GM18499 (cell line): ENCODE measurements around the gene KPNA5.
"Not testable (repeated sequence)": the region's sequence is repeated elsewhere in the genome, so short reads cannot be mapped to it uniquely, and the experiment has no call there.

Experiments used
- ATAC-seq: cut with Tn5 transposase; IDR thresholded peaks from one replicate; pipeline ENCODE4 v1.9.1; 2021; ENCODE audit warnings: moderate number of reproducible peaks; ENCODE audit not compliant: insufficient read depth, unreplicated experiment

Gene KPNA5

DNA sequence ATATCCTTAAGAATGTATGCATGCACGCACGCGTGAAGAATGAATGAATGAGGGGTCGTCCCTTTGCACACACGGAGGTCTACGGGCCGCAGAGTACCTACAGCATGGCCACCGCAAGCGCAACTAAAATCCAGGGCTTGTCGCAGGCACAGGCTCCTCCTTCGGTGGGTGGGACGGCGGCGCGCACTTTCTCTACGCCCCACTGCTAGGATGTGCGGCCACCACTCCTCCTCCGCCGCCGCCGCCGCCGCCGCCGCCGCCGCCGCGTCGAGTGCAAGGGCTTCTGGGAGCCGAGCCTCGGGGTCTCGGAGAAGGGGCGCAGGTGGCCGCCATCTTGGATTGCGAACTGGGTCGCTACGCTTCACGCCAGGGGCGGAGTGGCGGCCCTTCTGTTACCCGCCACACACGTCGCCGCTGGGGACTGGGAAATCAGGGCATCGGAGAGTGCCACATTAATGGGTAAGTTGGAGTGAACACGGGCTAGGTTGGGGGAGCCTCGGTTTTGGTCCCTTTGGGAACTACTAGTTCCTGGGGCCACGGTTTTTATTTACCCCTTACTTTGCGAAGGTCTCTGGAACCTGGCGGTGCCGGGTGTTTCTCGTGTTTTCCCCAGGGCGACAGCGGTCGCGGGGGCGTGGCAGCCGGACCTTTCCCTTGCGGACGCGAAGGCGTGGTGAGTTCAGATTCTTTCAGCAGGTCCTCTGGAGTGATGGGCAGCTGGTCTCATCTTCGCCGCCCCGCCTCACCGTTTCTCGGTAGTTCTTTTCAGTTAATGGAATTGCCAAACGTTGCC lies at the start of gene KPNA5:
Gene KPNA5 (plus strand): TSS at position 332 of the 793 bp plus-strand sequence. CDS start 124 bp downstream, at position 456.
- ATAC-seq = peak; percentile 90

DNA sequence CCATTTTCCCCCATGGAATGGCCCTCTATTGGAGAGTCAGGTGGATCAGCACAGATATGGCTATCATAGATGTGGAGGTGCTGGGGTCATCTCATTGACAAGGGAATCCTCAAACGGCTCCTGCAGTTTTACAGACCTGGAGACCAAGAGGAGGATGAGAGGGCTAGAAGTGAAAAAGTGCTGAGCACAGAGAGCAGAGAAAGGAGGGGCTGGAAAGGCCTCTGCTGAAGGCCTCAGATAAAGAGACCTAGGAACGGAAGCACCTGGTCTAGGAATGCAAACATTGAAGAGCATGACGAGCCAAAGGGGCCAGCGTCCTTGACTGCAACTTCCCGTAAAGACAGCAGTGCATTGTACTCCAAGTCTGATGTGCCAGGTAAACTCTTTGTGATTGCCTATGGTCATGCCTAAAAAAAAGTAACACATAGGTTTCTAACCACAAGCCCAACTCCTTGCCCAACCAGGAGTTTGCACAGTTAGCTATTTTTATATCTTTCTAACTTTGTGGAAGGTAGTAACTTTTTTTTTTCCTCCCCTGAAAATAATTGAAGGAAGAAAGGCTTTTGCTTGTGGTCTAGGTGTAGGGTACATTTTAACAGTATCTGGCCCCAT lies 49.5 kb upstream of the KPNA5 start:
- ATAC-seq = peak; percentile 72

DNA sequence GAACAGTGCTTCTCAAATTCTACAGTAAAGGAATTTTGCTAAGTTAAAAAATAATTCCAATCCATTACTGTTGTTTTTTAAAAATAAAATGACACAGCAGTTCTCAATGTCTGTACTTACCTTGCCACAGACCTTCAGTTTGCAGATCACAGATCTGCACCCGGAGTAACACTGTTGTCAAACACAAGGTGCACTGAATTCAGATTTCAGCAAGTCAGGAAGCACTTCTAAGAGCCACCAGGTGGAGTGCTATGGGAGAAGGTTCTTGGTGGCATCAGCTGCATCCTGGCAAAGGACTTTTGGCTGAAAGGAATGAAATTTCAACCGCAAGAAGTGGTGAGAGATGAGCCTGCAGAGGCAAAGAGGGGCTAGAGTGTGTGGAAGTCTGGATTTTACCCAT lies 47.3 kb upstream of the KPNA5 start:
- ATAC-seq = no peak

DNA sequence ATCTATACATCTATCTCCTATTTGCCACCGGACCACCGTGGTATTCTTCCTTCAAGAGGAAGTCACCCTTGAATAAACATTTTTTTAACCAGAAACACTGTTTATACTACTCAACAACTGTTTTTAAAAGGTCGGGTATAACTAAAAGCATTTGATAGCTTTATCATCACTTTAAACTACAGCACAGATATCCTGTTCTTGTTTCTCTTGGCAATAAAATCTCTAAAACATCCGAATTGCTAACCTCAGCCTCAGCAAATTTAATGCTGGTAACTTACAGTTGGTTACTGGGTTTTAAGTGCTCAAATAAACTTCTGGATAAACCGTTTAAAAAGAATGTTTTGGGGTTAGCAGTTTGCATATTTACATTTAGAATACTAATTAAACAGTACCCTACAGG lies 32.9 kb upstream of the KPNA5 start:
- no peak for ATAC-seq

DNA sequence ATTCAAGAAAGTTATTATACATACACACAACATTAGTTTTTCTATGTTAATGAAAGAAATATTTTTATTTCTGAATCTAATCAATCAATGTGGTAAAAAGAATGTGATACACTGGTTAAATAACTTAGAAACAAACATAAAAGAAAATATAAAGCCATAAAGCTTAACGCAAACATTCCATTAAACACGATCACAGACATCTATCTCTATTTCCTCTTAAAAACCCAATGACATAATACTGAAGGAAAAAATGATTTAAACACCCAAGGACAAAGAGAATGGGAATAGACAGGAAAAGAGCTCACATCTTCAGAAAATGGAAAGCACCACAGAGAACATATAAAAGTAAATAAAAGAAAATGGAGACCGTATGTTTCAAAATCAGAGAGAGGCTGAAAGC lies 31.9 kb upstream of the KPNA5 start:
- ATAC-seq = no peak

DNA sequence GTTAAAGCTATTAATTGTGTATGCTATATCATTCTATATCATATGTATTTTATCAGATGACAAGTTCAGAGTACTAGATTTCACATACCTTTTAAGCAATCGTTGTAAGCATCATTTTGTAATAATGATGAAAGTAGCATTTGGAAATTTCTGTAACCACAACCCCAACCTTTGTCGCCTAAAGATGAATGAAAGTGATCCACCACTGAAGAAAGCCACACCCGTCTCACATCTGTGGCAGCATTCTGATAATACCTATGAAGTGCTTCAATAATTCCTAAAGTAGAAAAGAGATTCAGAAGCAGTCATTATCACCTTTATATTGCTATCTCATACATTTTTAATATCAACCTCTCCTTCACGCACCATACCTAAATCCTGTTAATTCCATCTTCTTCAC lies 29.1 kb upstream of the KPNA5 start:
- ATAC-seq = no peak

DNA sequence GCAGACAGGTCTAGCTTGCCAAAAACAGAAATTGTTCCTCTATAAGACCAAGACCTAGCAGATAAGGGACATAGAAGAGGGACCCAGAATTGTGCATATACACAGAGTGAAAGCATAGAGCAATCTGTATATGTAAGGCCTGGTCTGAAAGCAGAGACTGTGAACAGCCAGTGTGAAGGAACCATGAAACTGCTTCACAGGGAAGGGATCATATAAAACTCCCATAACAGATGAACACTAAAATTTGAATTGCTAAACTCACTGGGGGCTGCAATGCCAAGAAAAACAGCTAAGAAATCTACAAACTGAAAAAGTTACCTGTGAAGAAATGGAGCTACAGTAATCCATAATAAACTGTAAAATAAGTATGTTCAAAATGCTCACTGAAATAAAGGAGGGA lies 19.4 kb upstream of the KPNA5 start:
- ATAC-seq = no peak

DNA sequence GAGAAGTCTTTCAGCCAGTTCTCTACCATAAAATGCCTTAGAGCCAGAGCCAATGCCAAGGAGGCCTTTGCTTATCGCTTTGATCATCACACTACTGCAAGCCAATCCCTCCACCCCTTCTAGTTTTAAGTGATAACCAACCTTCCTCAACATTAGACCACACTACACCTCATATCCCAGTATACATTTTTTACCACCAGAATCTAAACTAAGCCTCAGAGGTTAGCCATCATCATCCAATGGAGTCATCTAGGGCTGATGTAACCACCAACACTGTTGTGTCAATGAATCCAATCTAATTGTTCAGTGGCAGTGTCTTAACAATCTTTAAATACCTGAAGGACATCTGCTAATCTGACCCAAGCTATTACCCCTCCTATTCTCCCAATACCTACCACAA lies 18.8 kb upstream of the KPNA5 start:
- ATAC-seq = no peak

DNA sequence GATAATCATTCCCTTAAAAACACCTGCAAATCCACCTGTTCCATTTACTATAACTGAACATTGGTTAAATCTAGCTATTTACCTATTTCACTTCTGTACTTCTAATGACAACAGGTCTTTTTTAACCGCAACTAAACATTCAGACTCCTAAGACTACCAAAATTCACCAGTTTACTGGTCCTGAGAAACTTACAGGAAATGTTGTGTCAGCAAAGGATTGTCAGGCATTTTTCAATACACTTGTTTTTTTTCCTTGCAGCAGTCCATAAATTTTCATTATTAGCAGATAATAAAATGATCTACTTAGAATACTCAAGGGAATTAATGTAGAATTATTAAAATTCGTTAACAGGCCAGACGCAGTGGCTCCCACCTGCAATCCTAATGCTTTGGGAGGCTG lies 17.7 kb upstream of the KPNA5 start:
- no peak for ATAC-seq

DNA sequence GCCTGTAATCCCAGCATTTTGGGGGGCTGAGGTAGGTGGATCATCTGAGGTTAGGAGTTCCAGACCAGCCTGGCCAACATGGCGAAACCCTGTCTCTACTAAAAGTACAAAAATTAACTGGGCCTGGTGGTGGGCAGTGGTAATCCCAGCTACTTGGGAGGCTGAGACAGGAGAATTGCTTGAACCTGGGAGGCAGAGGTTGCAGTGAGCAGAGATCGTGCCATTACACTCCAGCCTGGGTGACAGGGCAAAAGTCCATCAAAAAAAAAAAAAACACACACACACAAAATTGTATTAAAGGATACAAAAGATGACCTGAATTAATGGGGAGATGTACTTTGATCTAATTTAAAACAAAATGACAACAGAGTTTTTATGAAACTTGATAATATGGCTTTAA lies 16.8 kb upstream of the KPNA5 start:
- not testable (repeated sequence) for ATAC-seq

DNA sequence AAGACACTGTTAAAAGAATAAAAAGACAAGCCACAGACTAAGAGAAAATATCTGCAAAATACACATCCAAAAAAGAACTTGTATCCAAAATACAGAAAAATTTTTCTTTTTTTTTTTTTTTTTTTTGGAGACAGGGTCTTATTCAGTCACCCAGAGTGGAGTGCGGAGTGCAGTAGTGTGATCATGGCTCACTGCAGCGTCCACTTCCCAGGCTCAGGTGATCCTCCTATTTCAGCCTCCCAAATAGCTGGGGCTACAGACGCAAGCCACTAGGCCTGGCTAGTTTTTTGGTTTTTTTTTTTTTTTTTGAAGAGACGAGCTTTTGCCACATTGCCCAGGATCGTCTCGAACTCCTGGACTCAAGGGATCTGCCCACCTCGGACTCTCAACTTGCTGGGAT lies 15.5 kb upstream of the KPNA5 start:
- no peak for ATAC-seq

DNA sequence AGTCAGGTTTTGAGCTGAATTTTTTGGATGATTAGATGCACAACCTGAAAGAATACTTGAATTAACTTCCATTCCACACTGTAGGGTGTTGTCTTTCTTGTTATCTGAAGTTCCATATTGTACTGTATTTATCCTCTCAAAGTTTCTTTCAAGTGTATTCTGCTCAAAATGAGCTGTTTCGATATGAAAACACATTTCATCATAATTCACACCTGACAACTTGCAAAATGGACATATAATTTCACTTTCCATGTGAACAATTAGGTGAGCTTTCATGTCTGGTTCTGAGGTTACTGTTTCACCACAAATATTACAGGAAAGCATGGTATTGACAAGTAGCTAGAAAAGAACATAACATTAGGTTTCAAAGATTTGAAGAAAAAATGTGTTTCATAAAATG lies 14.1 kb upstream of the KPNA5 start:
- ATAC-seq = peak; percentile 54

DNA sequence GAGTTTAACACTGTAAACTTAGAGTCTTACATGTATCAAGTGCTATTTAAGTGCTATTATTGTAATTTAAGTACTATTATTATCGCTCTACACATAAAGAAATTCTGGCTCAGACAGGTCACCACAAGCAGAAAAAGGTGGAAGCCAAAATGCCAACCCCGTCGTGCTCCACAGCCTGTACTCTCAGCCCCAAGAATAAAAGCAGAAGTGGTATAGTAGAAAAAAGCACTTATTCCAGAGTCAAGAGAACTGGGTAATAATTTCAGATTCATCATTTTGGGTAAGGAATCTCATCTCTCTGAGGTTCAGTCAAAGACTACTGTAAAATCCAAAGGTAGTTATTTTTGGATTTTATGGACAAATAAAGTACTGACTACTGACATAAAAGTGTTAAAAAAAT lies 13.4 kb upstream of the KPNA5 start:
- no peak for ATAC-seq

DNA sequence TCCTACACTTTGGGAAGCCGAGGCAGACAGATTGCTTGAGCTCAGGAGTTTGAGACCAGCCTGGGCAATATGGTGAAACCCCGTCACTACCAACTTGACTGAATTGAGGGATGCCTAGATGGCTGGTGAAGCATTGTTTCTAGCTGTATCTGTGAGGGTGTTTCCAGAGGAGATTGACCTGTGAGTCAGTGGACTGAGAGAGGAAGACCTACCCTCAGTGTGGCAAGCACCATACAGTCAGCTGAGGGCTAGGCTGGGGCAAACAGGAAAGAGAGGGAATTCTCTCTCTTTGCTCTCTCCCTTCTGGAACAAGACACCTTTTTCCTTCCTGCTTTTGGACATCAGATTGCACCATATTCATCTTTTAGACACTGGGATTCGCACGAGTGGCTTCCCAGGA lies 8.7 kb upstream of the KPNA5 start:
- ATAC-seq = no peak

DNA sequence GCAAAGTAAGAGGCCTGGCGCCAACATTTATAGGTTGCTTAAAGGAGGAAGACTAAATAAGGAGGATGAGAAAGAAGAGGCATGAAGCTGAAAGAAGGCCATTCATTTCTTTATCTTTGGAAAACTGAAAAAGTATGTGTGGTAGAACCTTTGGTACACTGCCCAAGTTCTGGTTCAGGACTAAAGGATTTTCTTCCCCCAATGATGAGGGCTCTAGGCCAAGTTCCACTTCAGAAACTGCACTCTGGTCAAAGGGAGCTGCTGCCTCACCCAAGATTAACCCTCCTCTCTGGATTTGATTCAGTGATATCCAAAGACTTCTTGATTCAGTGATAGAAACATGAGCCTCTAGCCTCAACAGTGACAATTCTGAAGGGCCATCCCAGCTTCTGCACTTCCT lies 5.0 kb upstream of the KPNA5 start:
- no peak for ATAC-seq

DNA sequence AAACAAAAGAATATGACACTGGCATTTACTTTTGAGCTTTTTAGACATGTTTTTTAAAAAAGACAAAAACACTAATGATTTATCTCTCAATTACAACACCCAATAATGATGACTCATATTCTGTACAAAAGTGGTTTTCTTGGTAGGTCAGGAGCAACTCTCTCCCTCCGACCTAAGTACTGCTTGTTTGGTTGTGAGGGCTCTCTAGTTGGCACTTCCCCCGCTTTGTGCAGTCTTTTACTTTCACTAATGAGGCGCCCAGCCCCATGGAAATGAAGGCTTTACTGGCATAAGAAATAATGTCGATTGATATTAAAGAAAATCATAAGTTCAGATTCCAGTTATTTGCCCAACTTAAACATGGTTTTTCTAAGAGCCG lies 1.3 kb downstream of the KPNA5 start:
- peak; percentile 26 for ATAC-seq

DNA sequence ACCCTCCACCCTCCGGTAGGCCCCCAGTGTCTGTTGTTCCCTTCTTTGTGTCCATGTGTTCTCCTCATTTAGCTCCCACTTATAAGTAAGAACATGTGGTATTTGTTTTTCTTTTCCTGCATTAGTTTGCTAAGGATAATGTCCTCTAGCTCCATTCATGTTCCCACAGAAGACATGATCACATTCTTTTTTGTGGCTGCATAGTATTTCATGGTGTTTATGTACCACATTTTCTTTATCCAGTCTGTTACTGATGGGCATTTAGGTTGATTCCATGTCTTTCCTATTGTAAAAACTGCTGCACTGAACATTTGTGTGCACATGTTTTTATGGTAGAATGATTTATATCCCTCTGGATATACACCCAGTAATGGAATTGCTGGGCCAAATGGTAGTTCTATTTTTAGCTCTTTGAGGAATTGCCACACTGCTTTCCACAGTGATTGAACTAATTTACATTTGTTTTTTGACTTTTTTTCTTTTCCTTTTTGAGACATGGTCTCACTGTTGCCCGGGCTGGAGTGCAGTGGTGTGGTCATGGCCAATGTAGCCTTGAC lies 4.5 kb downstream of the KPNA5 start:
- ATAC-seq = no peak

DNA sequence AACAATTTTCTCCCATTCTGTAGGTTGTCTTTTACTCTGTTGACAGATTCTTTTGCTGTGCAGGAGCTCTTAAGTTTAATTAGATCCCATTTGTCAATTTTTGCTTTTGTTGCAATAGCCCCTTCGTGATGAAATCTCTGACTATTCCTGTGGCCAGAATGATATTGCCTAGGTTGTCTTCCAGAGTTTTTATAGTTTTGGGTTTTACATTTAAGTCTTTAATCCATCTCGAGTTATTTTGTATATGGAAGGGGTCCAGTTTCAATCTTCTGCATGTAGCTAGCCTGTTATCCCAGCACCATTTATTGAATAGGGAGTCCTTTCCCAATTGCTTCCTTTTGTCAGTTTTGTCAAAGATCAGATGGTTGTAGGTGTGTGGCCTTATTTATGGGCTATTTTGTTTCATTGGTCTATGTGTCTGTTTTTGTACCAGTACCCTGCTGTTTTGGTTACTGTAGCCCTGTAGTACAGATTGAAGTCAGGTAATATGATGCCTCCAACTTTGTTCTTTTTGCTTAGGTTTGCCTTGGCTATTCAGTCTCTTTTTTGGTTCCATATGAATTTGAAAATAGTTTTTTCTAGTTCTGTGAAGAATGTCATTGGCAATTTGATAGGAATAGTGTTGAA lies 5.6 kb downstream of the KPNA5 start:
- ATAC-seq = not testable (repeated sequence)

DNA sequence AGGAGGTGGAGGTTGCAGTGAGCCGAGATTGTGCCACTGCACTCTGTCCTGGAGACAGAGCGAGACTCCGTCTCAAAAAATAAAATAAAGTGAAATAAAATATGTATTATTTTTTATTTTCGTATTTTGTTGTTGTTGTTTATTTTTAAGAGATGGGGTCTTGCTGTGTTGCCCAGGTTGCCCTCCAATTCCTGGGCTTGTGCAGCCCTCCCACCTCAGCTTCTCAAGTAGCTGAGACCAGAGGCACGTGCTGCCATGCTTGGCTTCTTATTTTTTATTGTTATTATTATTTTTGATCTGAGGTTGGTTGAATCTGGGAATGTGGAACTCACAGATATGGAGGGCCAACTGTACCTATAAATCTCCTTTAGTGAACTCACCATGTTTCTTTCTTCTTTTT lies 10.1 kb downstream of the KPNA5 start:
- ATAC-seq = no peak

DNA sequence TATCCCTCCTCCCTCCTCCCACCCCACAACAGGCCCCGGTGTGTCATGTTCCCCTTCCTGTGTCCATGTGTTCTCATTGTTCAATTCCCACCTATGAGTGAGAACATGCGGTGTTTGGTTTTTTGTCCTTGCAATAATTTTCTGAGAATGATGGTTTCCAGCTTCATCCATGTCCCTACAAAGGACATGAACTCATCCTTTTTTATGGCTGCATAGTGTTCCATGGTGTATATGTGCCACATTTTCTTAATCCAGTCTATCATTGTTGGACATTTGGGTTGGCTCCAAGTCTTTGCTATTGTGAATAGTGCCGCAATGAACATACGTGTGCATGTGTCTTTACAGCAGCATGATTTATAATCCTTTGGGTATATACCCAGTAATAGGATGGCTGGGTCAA lies 11.9 kb downstream of the KPNA5 start:
- ATAC-seq = not testable (repeated sequence)

DNA sequence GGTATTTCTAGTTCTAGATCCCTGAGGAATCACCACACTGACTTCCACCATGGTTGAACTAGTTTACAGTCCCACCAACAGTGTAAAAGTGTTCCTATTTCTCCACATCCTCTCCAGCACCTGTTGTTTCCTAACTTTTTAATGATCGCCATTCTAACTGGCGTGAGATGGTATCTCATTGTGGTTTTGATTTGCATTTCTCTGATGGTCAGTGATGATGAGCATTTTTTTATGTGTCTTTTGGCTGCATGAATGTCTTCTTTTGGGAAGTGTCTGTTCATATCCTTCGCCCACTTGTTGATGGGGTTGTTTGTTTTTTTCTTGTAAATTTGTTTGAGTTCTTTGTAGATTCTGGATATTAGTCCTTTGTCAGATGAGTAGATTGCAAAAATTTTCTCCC lies 12.3 kb downstream of the KPNA5 start:
- ATAC-seq = not testable (repeated sequence)
